ENCODE measurements around the gene GLT8D2.

Gene GLT8D2

GRCh38 chr12:104049903-104050356, at the start of gene GLT8D2:
Gene GLT8D2, minus strand, starts transcription at chr12:104050187. Its CDS starts 30,539 bp downstream, at chr12:104019648.
- no peak for DNase-seq

DNA sequence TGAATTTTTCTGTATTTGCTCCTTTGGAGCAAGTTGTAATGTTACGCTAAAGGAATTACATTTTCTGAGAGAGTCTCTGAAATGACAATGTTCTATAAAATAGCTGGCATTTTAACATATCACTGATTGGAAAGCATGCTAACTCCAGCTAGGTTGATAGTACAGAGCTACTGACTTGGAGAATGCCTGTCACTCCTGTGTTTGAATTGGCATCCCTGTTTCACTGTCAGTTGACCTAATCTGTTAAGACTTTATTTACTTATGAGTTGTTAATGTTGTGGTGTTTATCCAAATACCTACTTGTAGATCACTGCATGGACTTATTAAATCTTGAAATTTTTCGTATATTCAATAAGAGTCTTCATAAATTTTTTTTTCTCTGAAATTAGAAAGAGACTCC, 48.0 kb upstream of the GLT8D2 start:
- no peak for DNase-seq

DNA sequence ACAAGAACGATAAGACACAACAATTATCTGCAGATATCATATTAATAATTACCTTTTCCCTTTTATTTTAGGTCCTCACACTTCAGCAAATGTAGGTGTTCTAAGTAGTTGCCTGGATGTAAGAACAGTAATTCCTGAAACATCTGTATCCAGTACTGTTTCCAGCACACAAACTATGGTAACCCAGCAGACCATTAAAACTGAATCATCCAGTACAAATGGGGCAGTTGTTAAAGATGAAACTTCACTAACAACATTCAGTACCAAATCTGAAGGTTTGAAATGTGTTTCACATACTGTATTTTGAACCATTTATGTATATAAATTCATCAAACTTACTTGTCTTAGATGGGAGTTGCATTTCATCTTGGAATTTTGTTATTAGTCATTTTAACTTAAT, 45.3 kb upstream of the GLT8D2 start:
- no peak for DNase-seq

DNA sequence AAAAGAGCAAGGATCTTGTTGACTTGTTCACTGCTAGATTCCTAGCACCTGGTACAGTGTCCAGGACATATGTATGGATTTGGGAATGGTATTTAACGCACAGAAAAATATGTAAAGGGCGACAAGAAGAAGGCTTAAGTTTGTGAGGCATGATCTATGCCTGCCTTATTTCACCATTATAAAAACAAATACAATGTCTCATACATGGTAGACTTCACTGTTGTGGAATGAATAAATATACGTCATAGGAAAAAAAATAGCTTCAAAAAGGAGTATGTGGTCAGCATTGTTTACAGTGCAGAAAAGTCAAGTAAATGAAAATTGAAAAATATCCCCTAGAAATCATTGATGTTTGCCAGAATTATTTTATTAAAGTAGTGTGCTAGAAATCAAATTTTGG, 44.3 kb upstream of the GLT8D2 start:
- no peak for DNase-seq

DNA sequence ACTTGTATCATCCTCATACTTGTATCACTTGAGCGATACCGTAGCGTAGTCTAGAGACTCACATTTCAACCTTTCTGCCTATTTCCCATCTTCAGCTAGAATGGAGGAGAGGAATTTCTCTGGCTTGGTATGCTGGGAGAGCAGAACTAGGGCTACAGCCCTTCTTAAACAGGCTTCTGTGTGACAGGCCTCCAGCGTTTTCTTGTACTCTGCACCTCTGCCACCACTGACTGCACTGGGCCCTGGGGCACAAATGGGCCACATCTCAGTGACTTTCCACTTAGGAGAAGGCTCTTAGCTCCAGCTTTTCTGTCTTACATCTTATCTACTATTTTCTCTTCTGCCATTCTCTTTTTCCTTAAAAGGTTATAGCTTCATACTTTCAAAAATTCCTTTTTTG, 41.1 kb upstream of the GLT8D2 start:
- no peak for DNase-seq

- DNase-seq = no peak
Observed at GRCh38 chr12:104090685-104091084, 40.7 kb upstream of the GLT8D2 start.

- DNase-seq = no peak
Observed at GRCh38 chr12:104083769-104084475, 33.9 kb upstream of the GLT8D2 start.

DNA sequence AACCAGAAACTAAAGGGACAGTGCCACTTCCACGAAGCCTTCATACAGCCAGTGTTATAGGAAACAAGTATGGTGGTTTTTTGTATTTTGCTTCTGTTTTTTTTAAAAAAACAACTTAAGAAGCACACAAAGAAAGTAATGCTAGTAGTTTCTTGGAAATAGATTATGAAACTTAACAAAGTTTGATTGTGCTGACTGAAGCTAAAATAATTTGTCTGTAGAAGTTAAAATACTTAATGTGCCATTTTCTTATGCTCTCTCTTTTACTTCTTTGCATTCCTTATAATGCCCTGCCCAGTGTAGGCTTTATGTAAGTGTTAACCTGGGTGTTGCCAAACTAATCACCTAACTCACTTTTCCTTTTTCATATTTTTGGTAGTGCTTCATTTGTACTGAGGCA, 30.8 kb upstream of the GLT8D2 start:
- DNase-seq = no peak

DNA sequence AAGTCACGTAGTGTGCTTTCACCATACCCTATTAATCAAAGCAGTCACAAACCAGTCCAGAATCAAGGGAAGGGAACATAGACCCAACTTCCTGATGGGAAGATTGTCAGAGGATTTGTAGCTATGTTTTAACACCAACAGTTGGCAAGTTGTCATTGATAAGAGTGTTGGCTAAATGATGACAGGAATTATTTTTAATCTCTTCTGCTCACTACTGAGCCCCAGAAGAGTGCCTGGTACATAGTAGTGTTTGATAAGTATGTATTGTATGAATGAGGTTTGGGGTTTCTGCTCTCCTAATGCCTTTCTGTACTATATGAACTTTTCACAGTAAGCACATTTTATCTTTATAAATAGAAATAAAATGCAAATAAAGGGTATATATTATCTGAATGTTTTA, 29.0 kb upstream of the GLT8D2 start:
- no peak for DNase-seq

GRCh38 chr12:104073699-104074098, 23.7 kb upstream of the GLT8D2 start:
- no peak for DNase-seq

DNA sequence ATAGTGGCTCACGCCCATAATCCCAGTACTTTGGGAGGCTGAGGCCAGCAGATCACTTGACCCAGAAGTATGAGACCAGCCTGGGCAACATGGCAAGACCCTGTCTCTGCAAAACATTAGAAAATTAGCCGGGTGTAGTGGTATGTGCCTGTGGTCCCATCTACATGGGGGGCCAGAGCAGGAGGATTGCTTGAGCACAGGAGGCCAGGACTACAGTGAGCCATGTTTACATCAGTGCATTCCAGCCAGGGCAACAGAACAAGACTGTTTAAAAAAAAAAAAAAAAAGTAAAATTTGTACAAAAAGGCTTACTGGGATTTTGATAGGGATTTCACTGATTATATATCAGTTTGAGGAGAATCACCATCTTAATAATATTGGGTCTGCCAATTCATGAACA, 22.1 kb upstream of the GLT8D2 start:
- no peak for DNase-seq

GRCh38 chr12:104064842-104065427, 14.9 kb upstream of the GLT8D2 start:
- DNase-seq = no peak

DNA sequence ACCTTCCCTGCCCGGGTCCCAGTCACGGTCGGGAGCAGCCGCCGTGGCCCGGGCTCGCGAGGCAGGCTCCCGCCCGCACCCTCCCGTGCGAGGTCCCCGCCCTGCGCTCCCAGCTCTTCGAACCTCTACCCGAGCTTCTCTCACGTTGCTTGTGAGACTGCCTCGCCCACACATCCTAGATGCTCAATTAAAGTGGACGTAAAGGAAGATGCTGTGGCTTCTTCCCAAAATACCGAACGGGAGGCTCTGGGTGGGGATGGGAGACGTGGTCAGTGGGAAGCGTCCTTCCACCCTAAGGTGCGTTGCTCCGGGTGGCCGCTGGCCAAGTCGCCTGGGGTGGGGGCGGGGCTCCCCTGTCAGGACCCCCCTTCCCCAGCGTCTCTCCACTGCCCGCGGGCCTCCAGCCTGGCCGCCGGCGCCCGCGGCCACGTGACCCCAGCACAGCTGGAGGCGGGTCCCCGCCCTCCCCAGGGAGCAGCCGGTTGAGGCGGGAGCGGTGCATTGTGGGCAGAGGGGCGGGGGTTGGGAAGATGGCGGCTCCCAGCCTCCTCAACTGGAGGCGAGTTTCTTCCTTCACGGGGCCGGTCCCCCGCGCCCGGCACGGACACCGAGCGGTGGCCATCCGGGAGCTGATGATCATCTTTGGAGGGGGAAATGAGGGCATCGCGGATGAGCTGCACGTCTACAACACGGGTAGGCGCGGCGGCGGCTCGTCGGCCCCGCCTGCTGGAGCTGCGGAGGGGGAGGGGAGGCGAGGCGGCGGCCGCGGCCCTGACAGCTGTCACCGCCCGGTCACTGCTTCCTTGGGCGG, 14.2 kb upstream of the GLT8D2 start, which contains the start of gene HCFC2:
HCFC2 (plus strand) TSS at position 501 of the 811 bp plus-strand sequence; CDS start at position 531, 30 bp downstream.
- peak; percentile 82 for DNase-seq

DNA sequence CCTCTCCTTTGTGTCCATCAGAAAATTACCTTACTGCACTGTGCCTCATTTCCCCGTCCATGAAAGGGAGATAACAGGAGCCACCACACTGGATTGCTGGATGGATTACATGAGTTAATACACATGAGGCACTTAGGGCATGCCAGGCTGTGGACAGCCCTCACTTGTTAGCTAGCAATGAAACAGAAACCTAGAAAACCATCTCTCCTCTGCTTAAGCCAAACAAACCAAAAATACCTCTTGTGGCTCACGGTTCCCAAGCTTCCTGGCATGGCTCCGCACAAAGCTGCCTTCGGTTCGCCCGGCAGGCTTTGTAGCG, 13.7 kb upstream of the GLT8D2 start:
- no peak for DNase-seq

DNA sequence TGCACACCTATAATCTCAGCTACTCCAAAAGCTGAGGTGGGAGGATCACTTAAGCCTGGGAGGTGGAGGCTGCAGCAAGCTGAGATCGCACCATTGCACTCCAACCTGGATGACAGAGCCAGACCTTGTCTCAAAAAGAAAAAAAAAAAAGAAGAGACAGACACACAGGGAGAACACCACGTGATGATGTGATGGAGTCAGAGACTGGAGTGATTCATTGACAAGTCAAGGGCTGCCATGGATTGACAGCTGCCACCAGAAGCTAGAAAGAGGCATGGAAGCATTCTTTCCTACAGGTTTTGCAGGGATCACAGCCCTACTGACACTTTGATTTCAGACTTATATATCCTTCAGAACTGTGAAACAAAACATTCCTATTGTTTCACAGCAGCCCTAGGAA, 10.8 kb upstream of the GLT8D2 start:
- DNase-seq = no peak

GRCh38 chr12:104059963-104060362, 10.0 kb upstream of the GLT8D2 start:
- no peak for DNase-seq

- DNase-seq = no peak
Observed at GRCh38 chr12:104058802-104059201, 8.8 kb upstream of the GLT8D2 start.

DNA sequence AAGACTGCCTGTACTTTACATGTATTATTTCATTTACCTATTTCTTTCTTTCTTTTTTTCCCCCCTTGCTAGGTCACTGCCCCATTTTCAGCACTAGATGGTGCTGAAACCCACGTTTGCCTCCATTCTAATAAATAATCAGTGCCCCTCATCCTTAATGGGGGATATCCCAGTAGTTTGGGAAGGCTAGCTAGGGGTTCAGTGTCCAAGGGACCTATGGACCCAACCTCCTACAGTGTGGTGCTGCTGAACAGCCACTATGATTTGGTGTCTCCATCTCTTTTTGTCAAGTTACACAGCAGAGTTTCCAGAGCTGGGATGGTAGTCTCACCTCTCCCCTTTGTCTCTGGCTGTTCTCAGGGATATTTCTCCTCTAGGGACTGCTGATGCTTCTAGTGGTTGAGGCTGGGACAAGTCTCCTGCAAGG, 7.8 kb upstream of the GLT8D2 start:
- peak; percentile 27 for DNase-seq

DNA sequence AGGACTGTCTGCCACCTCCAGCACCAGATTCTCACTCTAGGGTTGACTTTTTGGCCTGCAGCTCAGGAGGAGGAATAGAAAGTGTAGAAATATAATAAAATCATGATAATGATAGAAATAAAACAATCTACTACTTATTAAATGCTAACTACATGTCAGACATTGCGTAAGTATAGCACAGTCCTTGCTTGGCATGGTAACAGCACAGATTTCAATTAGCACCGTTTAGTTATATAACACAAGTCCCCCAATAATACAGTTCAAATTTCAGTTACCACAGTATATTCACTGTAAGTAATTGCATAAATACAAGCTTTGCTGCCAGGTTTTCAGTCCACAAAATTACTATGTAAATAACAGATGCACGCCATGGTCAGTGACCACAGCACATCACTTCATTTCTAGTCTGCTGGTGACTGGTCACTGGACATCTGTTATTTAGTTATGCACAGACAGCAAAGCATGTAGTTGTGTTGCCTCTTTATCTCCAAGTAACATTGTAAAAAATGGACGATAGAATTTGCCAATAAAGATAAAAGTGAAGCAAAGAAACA, 6.5 kb upstream of the GLT8D2 start:
- no peak for DNase-seq

DNA sequence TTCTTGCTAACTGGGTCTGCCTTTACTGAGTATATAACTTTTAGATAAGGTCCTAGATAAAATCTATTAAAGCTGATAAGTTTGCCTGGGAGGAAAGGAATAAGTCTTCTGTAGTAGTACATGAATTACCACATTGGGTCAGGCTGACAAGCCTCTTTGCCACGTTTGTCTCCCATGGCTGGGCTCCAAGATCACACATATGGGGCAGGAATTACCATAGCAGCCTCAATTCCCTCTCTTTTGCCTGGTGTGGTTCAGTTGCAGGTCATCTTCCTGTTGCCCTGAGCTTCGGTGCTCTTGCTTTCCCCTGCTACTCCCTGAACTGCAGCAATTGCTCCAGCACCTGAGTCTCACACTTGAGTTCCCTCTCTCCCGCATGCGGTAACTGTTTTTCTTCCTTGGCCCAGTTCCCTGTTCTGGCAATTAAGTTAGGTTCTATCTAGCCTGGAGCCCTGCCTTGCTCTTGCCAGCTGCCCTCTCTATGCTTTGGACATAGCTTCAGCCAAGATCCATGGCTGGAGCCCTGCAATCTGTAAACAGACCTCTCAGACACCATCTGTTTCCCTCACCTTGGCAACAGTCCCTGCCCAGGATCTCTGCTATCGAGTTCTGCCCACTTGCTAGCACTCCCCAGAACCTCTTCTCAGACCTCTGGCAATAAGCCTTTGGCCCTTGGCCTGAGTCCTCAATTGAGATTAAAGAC, 5.8 kb upstream of the GLT8D2 start:
- no peak for DNase-seq

DNA sequence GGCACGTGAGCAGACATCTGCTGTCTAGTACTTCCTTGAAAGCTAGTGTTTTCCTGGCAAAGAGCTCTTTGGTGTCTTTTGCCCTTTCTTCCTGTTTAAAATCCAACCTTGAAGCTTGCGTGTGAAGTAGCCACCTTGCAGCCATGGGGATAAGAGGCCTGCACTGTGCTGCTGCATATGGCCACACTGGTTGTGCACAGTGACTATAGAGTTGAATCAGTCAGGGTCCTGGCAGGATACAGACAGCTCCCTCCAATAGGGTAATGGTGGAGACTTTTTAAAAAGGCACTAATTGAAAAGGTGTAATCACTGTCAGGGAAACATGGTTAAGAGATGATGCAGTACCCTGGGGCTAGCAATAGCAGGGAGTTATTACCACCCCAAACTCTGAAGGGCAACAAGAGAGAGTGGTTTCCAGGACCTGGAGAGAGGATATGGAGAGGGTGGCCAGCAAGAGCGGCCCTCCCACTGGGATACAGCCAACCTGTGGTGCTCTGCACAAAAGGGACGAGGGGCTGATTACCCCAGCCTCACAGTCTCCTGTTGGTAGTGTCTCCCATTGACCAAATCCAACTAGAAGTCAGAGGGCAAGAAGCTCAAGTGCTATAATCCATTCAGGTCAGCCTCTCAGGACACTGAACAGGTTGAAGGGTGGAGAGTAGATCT, 4.8 kb upstream of the GLT8D2 start:
- no peak for DNase-seq

DNA sequence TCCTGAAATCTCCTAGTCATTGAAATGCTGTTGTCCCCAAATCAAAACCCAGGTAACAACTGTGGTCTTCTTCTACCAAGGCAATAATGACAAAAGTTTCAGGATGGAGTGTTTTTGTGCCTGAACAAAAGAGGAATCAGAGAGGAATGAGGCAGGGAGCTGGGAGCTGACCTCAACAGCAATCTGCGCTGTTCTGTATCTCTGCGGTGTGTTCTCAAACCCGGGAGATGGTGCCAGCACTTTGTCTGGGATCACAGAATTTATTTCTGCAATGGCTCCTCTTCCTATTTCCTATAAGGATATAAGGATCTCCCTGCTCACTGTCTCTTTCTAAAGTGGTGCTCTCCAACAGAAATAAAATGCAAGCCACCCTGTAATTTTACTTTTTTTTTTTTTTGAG, 449 bp upstream of the GLT8D2 start:
- no peak for DNase-seq

All from CD4-positive, alpha-beta T cell treated with Interleukin-4 for 4 hours (primary cell).